Prostate gland (tissue), 2 donors: ENCODE data around the gene ABLIM1. TPM values are rescaled to one million over a fixed set of nuclear protein-coding genes. Genes with fewer than 3 reads are reported as not detected.

ENCODE experiments used
- DNase-seq: peaks from one replicate; pipeline ENCODE4 v3.0.0-alpha.2; 2019; ENCODE audit warnings: low spot score
- H3K27ac ChIP-seq, 2 donors: fragments of 200-600 bp; sonication (generic); 2 replicates each; pipeline ENCODE4 v1.5.1; 2017 to 2019
- H3K27me3 ChIP-seq: fragments of 200-600 bp; sonication (generic); replicated peaks from 2 replicates; pipeline ENCODE4 v1.5.1; 2019; ENCODE audit not compliant: insufficient read depth
- H3K36me3 ChIP-seq, 2 donors: fragments of 200-600 bp; sonication (generic); 1 replicate in 1 of 2; 2 replicates in 1 of 2; pipeline versions ENCODE4 v1.5.1 to v1.8.1; 2017 to 2019
- H3K4me1 ChIP-seq: fragments of 200-600 bp; sonication (generic); replicated peaks from 2 replicates; pipeline ENCODE4 v1.5.1; 2019
- H3K4me3 ChIP-seq, 2 donors: fragments of 200-600 bp; sonication (generic); 2 replicates each; pipeline ENCODE4 v1.5.1; 2017 to 2019
- H3K9me3 ChIP-seq: fragments of 200-600 bp; sonication (generic); 2 replicates; pipeline ENCODE4 v1.5.1; 2017
- POLR2A ChIP-seq: fragments of 450-650 bp; IDR thresholded peaks from one replicate; pipeline ENCODE4 v1.6.1; 2016; ENCODE audit warnings: antibody characterized with exemption, mild to moderate bottlenecking
- POLR2AphosphoS5 ChIP-seq: sonication (generic); formaldehyde crosslinking; IDR thresholded peaks from one replicate; pipeline ENCODE4 v1.6.1; 2017; ENCODE audit warnings: antibody characterized with exemption
- WGBS: methylation state at CpG from one replicate; pipeline ENCODE4 v1.1.5; 2018; 5-methylcytosine and 5-hydroxymethylcytosine counted together
- intact Hi-C: fragments of 100-400 bp; cut with DNase I; formaldehyde crosslinking; loops from one replicate; pipeline ENCODE4 v1.14.2; 2022
- total RNA-seq, 2 donors: library from RNA; depleted of rRNA; stranded (reverse); fragments of >200 nt; gene quantifications; one replicate each; pipeline ENCODE4 v1.1.0, GENCODE V29; 2016
- TF ChIP-seq, protein P1 (sequence below), 4 experiments: fragments of 200-600 bp in 2 of 4; fragments of 450-650 bp in 2 of 4; sonication (generic) in 2 of 4; IDR thresholded peaks; 1 replicate in 3 of 4; 2 replicates in 1 of 4; pipeline ENCODE4 v1.5.1; 2016 to 2019; ENCODE audit warnings: antibody characterized with exemption in 4 of 4, mild to moderate bottlenecking in 2 of 4, moderate library complexity in 2 of 4

ABLIM1 gene
- total RNA-seq, 2 donors from 2014 or later, result 43.9 to 138 TPM

DNA sequence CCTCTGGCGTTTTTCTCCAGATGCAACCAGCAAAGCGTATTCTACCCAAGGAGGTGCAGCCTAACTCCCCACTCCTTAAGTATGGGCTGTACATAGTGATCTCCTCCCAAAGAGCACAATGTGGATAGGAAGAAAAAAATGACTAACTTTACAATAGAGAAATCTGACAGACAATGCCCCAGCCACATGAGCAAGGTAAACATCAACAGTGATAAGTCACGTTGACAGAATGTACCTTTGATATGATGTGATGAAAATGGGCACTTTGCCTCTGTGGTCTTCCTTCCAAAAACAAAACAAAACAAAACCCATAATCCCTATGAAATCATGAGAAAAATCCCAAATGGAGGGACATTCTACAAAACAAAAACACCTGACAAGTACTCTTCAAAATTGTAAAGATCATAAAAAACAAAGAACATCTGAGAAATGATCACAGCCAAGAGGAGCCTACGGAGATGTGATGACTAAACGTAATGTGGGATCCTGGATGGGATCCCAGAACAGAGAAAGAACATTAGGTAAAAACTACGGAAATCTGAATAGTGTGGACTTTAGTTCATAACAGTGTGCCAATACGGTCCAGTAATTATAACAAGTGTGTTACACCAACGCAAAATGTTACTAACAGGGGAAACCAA is 50.6 kb downstream of the ABLIM1 start:
- H3K27ac ChIP-seq, result no peak overlapping the region

DNA sequence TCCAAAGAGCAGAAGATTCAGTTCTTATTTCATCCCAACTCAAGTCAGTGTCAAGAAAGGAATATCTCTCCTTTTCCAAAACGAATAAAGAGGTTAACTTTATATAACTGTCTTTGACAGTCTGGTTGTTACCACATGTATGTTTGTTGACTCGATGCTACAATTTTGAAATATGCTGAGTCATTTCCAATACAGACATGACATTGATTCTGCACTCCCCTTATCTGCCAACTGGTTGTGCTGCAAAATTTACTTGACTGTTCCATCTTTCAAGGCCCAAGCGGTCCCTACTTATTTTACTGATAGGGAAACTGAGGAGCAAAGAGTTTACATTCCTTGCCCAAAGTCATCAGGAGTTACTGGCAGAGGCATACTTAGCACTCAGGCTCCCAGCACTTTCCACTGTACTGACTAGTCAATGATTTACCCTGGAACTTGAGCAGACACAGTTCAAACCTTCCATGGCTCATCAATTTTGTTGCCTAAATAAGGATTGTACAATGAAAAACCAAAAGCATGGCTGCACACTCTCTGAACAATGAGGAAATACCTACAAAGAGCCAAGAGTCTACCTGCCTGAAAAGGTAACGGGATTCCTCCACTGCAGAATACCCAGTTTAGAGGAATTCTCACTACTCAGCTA is 52.8 kb downstream of the ABLIM1 start:
- no peaks in the 10 kb centered on the region for H3K9me3 ChIP-seq
- no peaks in the 10 kb centered on the region for H3K4me1 ChIP-seq
- H3K27ac ChIP-seq, result no peak overlapping the region
- 81% methylated on average over 4 of the region's 4 CpGs for WGBS
- H3K27me3 ChIP-seq, result no peaks in the 10 kb centered on the region
- no peak for DNase-seq
- no peak for TF ChIP-seq POLR2AphosphoS5
- TF ChIP-seq, protein P1, sequence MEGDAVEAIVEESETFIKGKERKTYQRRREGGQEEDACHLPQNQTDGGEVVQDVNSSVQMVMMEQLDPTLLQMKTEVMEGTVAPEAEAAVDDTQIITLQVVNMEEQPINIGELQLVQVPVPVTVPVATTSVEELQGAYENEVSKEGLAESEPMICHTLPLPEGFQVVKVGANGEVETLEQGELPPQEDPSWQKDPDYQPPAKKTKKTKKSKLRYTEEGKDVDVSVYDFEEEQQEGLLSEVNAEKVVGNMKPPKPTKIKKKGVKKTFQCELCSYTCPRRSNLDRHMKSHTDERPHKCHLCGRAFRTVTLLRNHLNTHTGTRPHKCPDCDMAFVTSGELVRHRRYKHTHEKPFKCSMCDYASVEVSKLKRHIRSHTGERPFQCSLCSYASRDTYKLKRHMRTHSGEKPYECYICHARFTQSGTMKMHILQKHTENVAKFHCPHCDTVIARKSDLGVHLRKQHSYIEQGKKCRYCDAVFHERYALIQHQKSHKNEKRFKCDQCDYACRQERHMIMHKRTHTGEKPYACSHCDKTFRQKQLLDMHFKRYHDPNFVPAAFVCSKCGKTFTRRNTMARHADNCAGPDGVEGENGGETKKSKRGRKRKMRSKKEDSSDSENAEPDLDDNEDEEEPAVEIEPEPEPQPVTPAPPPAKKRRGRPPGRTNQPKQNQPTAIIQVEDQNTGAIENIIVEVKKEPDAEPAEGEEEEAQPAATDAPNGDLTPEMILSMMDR (IDR thresholded peaks at IDR 0.05), result no peak
- no peak for TF ChIP-seq POLR2A
- no peaks in the 10 kb centered on the region for H3K36me3 ChIP-seq
- intact Hi-C loops, result no loop called here
- H3K4me3 ChIP-seq, result no peak overlapping the region

More for the DNA sequence above, 50.6 kb downstream of the ABLIM1 start:
- DNase-seq, result no peak
- Histone ChIP-seq H3K9me3 (no peaks in the 10 kb centered on the region), H3K27me3 (no peaks in the 10 kb centered on the region), H3K4me1 (no peaks in the 10 kb centered on the region), H3K4me3 (no peak overlapping the region), H3K36me3 (no peaks in the 10 kb centered on the region)
- 45% methylated on average over 8 of the region's 8 CpGs for WGBS
- intact Hi-C loops, result no loop called here
- TF ChIP-seq POLR2AphosphoS5 (no peak), POLR2A (no peak)
- TF ChIP-seq, protein P1 (IDR thresholded peaks at IDR 0.05), result no peak

DNA sequence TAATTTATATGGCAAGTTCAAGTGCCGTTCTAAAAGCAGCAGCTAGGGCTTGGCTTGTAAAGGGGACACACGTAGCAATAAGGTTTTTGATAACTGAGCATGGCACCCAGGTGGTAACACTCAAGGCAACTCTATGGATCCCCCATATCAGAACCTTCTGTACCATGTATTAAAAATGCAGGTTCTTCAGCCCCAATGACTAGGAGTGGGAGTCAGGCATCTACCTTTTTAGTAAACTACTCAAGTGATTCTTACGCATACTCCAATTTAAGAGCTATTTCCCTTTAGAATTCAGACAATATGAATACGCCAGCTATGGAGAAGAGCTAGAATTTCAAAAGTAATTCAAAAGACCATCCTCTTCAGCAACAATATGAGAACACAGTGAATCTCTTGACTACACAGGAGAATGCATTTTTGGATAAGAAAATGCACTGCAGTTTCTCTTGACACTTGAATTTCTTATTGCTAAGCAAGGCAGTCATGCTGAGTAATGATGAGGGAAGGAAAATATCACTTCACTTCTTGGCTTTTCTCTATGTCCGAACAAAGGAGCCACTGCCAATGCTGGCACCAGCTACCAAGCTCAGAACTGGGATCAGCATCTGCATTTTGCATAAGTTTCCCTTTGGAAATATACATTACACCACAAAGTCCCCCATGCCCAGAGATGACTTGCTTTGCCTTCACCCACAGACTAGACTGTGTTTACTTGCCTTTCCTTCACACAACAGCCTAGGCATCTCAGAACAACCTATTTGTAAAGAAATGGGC is 53.5 kb downstream of the ABLIM1 start:
- Histone ChIP-seq H3K4me3 (no peak overlapping the region), H3K9me3 (no peaks in the 10 kb centered on the region), H3K27me3 (no peaks in the 10 kb centered on the region), H3K4me1 (no peaks in the 10 kb centered on the region), H3K27ac (no peak overlapping the region), H3K36me3 (no peaks in the 10 kb centered on the region)
- intact Hi-C loops, result no loop called here
- TF ChIP-seq, protein P1 (IDR thresholded peaks at IDR 0.05), result no peak
- TF ChIP-seq POLR2A (no peak), POLR2AphosphoS5 (no peak)
- no peak for DNase-seq
- 79% methylated on average over 5 of the region's 5 CpGs for WGBS

GRCh38 chr10:114603948-114604347 is 54.1 kb downstream of the ABLIM1 start:
- Histone ChIP-seq H3K4me1 (no peaks in the 10 kb centered on the region), H3K27ac (no peak overlapping the region), H3K36me3 (no peaks in the 10 kb centered on the region), H3K9me3 (no peaks in the 10 kb centered on the region), H3K27me3 (no peaks in the 10 kb centered on the region), H3K4me3 (no peak overlapping the region)
- intact Hi-C loops, result no loop called here
- 60% methylated on average over 2 of the region's 2 CpGs for WGBS
- TF ChIP-seq, protein P1 (IDR thresholded peaks at IDR 0.05), result no peak
- TF ChIP-seq POLR2AphosphoS5 (no peak), POLR2A (no peak)
- no peak for DNase-seq
